Measurements from ENCODE around the gene DNPH1.

DNA sequence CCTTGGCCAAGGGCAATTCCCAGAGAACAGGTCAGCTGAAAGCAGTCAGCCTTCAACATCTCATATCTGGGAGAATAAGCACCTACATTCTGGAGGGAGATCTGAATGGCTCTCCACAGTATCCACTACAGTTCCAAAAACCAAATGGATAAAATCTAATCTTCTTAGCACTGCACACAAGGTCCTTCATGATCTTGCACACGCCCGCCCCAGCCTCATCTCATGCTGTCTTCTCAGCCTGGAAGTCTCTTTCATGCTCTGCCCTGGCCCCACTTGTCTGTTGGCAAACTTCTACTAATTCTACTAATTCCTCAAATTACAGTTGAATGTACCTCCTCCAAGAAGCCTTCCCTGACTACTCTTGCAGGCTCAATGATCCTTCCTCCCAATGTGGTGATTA is 12.2 kb upstream of the DNPH1 start:
- TF ChIP-seq, protein P1, sequence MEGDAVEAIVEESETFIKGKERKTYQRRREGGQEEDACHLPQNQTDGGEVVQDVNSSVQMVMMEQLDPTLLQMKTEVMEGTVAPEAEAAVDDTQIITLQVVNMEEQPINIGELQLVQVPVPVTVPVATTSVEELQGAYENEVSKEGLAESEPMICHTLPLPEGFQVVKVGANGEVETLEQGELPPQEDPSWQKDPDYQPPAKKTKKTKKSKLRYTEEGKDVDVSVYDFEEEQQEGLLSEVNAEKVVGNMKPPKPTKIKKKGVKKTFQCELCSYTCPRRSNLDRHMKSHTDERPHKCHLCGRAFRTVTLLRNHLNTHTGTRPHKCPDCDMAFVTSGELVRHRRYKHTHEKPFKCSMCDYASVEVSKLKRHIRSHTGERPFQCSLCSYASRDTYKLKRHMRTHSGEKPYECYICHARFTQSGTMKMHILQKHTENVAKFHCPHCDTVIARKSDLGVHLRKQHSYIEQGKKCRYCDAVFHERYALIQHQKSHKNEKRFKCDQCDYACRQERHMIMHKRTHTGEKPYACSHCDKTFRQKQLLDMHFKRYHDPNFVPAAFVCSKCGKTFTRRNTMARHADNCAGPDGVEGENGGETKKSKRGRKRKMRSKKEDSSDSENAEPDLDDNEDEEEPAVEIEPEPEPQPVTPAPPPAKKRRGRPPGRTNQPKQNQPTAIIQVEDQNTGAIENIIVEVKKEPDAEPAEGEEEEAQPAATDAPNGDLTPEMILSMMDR (conservative IDR thresholded peaks at IDR 0.05), result no peak
- no peak for TF ChIP-seq EZH2 (IDR thresholded peaks at IDR 0.05; ENCODE audit: low read depth)

Data from PC-9 (cell line).